Lower lobe of right lung (tissue), 2 donors: Measurements from ENCODE around the gene ADAMTS2. TPM values are rescaled to one million over a fixed set of nuclear protein-coding genes. Genes with fewer than 3 reads are reported as not detected.
A peak's percentile ranks its signal among the peaks of the same experiment; 100 is the strongest.

Experiments used
- ATAC-seq, 2 donors: fragments of 200-7000 bp; cut with Tn5 transposase; one replicate each; pipeline ENCODE4 v1.9.1; 2020 to 2022; ENCODE audit warnings: mild to moderate bottlenecking in 2 of 2, moderate library complexity in 2 of 2
- DNase-seq: peaks from one replicate; pipeline ENCODE4 v3.0.0-alpha.2; 2020
- H3K27ac ChIP-seq: fragments of 200-600 bp; one replicate; pipeline ENCODE4 v1.8.0; 2022
- H3K27me3 ChIP-seq: fragments of 200-600 bp; one replicate; pipeline ENCODE4 v1.8.0; 2022; ENCODE audit warnings: low read depth
- H3K36me3 ChIP-seq: fragments of 200-600 bp; one replicate; pipeline ENCODE4 v1.8.0; 2022; ENCODE audit warnings: mild to moderate bottlenecking
- H3K4me1 ChIP-seq: fragments of 200-600 bp; one replicate; pipeline ENCODE4 v1.8.0; 2022
- H3K4me3 ChIP-seq: fragments of 200-600 bp; one replicate; pipeline ENCODE4 v1.8.0; 2022; ENCODE audit warnings: mild to moderate bottlenecking
- H3K9me3 ChIP-seq: fragments of 200-600 bp; one replicate; pipeline ENCODE4 v1.8.0; 2022
- CTCF ChIP-seq: fragments of 200-600 bp; IDR thresholded peaks from one replicate; pipeline ENCODE4 v1.8.0; 2022; ENCODE audit warnings: antibody characterized with exemption, mild to moderate bottlenecking
- intact Hi-C: fragments of 100-400 bp; cut with DNase I; formaldehyde crosslinking; loops from one replicate; pipeline ENCODE4 v1.11.0; 2022
- total RNA-seq: library from RNA; stranded (reverse); fragmentation: NEBNext Ultra II Directional; extraction: Animal tissue kit (Norgen Biotek cat#: 25700); gene quantifications from one replicate; pipeline ENCODE4 v1.2.1, GENCODE V29; 2021
- donor health status: DM: no; HTN: yes; CAD: no; lungs with severe emphysema.

Gene ADAMTS2
- total RNA-seq, 1 donor from 2014 or later, result 13.0 TPM

- H3K4me3 ChIP-seq, result no peak overlapping the region
- H3K27me3 ChIP-seq, result no peaks in the 10 kb centered on the region
- intact Hi-C loops, result no loop called here
- TF ChIP-seq CTCF, result no peak
- peaks cover 6% of the 10 kb centered on the region for H3K36me3 ChIP-seq
- DNase-seq, result no peak
- no peak for ATAC-seq
- H3K27ac ChIP-seq, result no peak overlapping the region
- H3K4me1 ChIP-seq, result no peaks in the 10 kb centered on the region
- no peaks in the 10 kb centered on the region for H3K9me3 ChIP-seq
Observed at GRCh38 chr5:179128041-179128365, 217.3 kb downstream of the ADAMTS2 start.

- Histone ChIP-seq H3K9me3 (no peaks in the 10 kb centered on the region), H3K36me3 (peaks cover 6% of the 10 kb centered on the region), H3K4me1 (no peaks in the 10 kb centered on the region), H3K27me3 (no peaks in the 10 kb centered on the region), H3K27ac (no peak overlapping the region), H3K4me3 (no peak overlapping the region)
- ATAC-seq (no peak), DNase-seq (peak; percentile 35)
- no peak for TF ChIP-seq CTCF
- intact Hi-C loops, result no loop called here
Observed at GRCh38 chr5:179127136-179128040, 217.9 kb downstream of the ADAMTS2 start.

- ATAC-seq (no peak), DNase-seq (peak; percentile 20)
- H3K27ac ChIP-seq, result no peak overlapping the region
Observed at GRCh38 chr5:179126506-179126991, 218.7 kb downstream of the ADAMTS2 start.

GRCh38 chr5:179125789-179126505 lies 219.3 kb downstream of the ADAMTS2 start:
- DNase-seq (peak; percentile 35), ATAC-seq (no peak)
- Histone ChIP-seq H3K9me3 (no peaks in the 10 kb centered on the region), H3K27me3 (no peaks in the 10 kb centered on the region), H3K36me3 (peaks cover 6% of the 10 kb centered on the region), H3K4me3 (no peak overlapping the region), H3K27ac (no peak overlapping the region), H3K4me1 (no peaks in the 10 kb centered on the region)
- no peak for TF ChIP-seq CTCF
- intact Hi-C loops, result no loop called here

More at GRCh38 chr5:179126506-179126991, 218.7 kb downstream of the ADAMTS2 start:
- no peak for TF ChIP-seq CTCF
- intact Hi-C loops, result no loop called here
- H3K27me3 ChIP-seq, result no peaks in the 10 kb centered on the region
- H3K4me3 ChIP-seq, result no peak overlapping the region
- peaks cover 6% of the 10 kb centered on the region for H3K36me3 ChIP-seq
- H3K9me3 ChIP-seq, result no peaks in the 10 kb centered on the region
- H3K4me1 ChIP-seq, result no peaks in the 10 kb centered on the region

GRCh38 chr5:179124853-179125788 lies 220.1 kb downstream of the ADAMTS2 start:
- H3K9me3 ChIP-seq, result no peaks in the 10 kb centered on the region
- no peaks in the 10 kb centered on the region for H3K27me3 ChIP-seq
- H3K4me1 ChIP-seq, result no peaks in the 10 kb centered on the region
- H3K27ac ChIP-seq, result no peak overlapping the region
- no peak for TF ChIP-seq CTCF
- DNase-seq (peak; percentile 22), ATAC-seq (no peak)
- peaks cover 6% of the 10 kb centered on the region for H3K36me3 ChIP-seq
- no peak overlapping the region for H3K4me3 ChIP-seq
- intact Hi-C loops, result no loop called here
